Astrocyte (in vitro differentiated cells and primary cell): ENCODE data around the gene FBXO3.

Source experiments
- CTCF ChIP-seq: IDR thresholded peaks from 2 replicates; pipeline ENCODE4 v1.5.1; 2011; ENCODE audit warnings: low read depth, mild to moderate bottlenecking, inconsistent platforms, low read length, moderate library complexity; ENCODE audit not compliant: insufficient read depth
- EZH2 ChIP-seq: IDR thresholded peaks from 2 replicates; pipeline ENCODE4 v1.6.1; 2012; ENCODE audit warnings: mild to moderate bottlenecking, low read length, inconsistent platforms; ENCODE audit not compliant: insufficient read depth

DNA sequence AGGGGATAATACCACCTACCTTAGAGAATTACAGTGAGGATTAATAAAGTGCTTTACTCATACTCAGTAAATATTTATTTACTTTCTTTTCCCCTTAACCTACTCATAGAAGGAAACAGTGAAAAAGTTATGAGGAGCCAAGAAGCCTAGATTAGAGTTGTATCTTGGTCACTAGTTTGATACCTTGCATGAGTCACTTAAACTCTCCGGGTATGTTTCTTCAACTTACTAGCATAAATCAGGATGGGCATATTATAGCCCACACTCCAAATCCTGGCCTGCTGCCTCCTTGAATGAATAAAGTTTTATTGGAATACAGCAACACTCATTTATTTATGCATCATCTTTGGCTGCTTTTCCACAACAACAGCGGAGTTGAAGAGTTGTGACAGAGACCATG lies 8.2 kb downstream of the FBXO3 start:
- TF ChIP-seq CTCF (no peak), EZH2 (no peak)
